A673 (cell line): Measurements from ENCODE around the gene TUT1. TPM values are rescaled to one million over a fixed set of nuclear protein-coding genes. Genes with fewer than 3 reads are reported as not detected.

Source experiments
- BruUV-seq: library from RNA; stranded (reverse); fragments of 400-500 nt; replicated peaks from 2 replicates; lab custom pipeline; 2021; lab: Mats Ljungman, UMichigan
- CTCF ChIA-PET: fragments of 300-600 bp; sonication (Branson Sonifier 250); formaldehyde crosslinking; loops from one replicate; lab custom pipeline; 2022; ENCODE audit warnings: antibody characterized with exemption; lab: Charles Lee
- POLR2A ChIA-PET: fragments of 300-600 bp; sonication (Branson Sonifier 250); formaldehyde crosslinking; loops from one replicate; lab custom pipeline; 2022; ENCODE audit warnings: antibody characterized with exemption; ENCODE audit not compliant: low non-redundant PET; lab: Charles Lee
- DNase-seq: peaks from one replicate; pipeline ENCODE4 v3.0.0-alpha.2; 2015; ENCODE audit warnings: low spot score
- H3K27ac ChIP-seq: fragments of 200-600 bp; sonication (generic); 2 replicates; pipeline ENCODE4 v1.5.1; 2016; ENCODE audit warnings: mixed run types, low read depth, mild to moderate bottlenecking, mixed read lengths, antibody characterized with exemption, low read length; ENCODE audit not compliant: poor library complexity, severe bottlenecking
- H3K27me3 ChIP-seq: fragments of 200-600 bp; sonication (generic); replicated peaks from 2 replicates; pipeline ENCODE4 v1.6.1; 2017; ENCODE audit warnings: mixed run types, low read depth, mild to moderate bottlenecking, mixed read lengths, antibody characterized with exemption, low read length; ENCODE audit not compliant: insufficient read depth, poor library complexity
- H3K36me3 ChIP-seq: fragments of 200-600 bp; sonication (generic); 2 replicates; pipeline ENCODE4 v1.6.1; 2016; ENCODE audit warnings: mixed run types, mild to moderate bottlenecking, mixed read lengths, antibody characterized with exemption, low read length; ENCODE audit not compliant: insufficient read depth, poor library complexity, severe bottlenecking
- H3K4me1 ChIP-seq: fragments of 200-600 bp; sonication (generic); 2 replicates; pipeline ENCODE4 v1.6.1; 2017; ENCODE audit warnings: mixed run types, mild to moderate bottlenecking, mixed read lengths, antibody characterized with exemption, low read length; ENCODE audit not compliant: insufficient read depth, poor library complexity, severe bottlenecking
- H3K4me3 ChIP-seq: fragments of 200-600 bp; sonication (generic); 2 replicates; pipeline ENCODE4 v1.5.1; 2016; ENCODE audit warnings: low read depth, mixed run types, mild to moderate bottlenecking, mixed read lengths, low read length; ENCODE audit not compliant: poor library complexity, severe bottlenecking
- H3K9me3 ChIP-seq: fragments of 200-600 bp; sonication (generic); 2 replicates; pipeline ENCODE4 v1.6.1; 2016; ENCODE audit warnings: mixed run types, low read depth, mild to moderate bottlenecking, mixed read lengths, antibody characterized with exemption, low read length; ENCODE audit not compliant: poor library complexity, severe bottlenecking
- EZH2 ChIP-seq: fragments of 200-600 bp; sonication (generic); IDR thresholded peaks from 2 replicates; pipeline ENCODE4 v1.6.1; 2017; ENCODE audit warnings: borderline replicate concordance, low read depth, mild to moderate bottlenecking, mixed read lengths, antibody characterized with exemption, low read length; ENCODE audit not compliant: poor library complexity, severe bottlenecking
- intact Hi-C: fragments of 100-400 bp; cut with micrococcal nuclease; formaldehyde crosslinking; loops from one replicate; pipeline ENCODE4 v1.10.0; 2022; ENCODE audit not compliant: unreplicated experiment
- total RNA-seq: library from RNA; stranded (reverse); gene quantifications from 2 replicates; pipeline ENCODE4 v1.2.3, GENCODE V29; 2021
- TF ChIP-seq, protein P1 (sequence below): fragments of 300-800, 200-600 bp; sonication (generic); conservative IDR thresholded peaks from 2 replicates; pipeline ENCODE4 v1.5.1; 2017; ENCODE audit warnings: low read depth, mild to moderate bottlenecking, antibody characterized with exemption, low read length, moderate library complexity, mixed read lengths

TUT1 gene
- total RNA-seq, 1 experiment from 2014 or later: 27.6 TPM

DNA sequence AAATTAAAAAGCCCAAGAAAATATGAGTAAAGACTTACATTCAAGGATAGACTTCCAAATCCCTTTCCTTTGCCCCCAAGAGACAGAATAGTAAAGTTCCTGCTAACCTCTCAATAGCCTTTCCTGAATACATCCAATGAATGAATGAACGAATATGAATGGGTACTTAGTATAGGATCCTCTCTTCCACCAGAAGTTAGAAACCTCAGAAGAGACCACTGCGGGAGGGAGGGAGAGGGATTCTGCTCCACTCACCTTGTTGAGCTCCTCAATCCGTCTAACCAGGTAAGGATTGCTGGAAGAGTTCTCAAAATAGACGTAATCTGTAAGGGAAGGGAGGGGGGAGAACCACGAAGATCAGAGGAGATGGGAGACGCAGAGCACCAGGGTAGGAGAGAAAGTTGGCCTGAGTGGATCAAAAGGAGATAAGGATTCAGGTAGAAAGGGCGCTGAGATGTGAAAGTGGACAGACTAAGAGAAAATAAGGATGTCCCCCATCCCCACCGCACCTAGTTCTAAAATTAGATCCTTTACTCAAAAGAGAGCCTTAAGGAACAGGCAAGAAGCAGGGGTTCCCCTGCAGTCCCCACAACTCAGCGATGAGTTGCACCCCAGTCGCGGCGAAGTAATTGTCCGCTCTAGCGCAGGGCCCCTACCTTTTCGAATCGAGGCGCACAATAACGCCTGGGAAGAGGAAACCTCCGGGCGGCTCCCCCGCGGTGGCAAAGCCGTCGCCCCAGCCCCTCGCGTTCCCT is 9.2 kb upstream of the TUT1 start:
- DNase-seq: no peak
- no TSS peak for BruUV-seq
- peak overlapping the region; percentile 95 for H3K4me3 ChIP-seq
- peaks cover 21% of the 10 kb centered on the region for H3K4me1 ChIP-seq
- no peak for TF ChIP-seq EZH2
- TF ChIP-seq, protein P1, sequence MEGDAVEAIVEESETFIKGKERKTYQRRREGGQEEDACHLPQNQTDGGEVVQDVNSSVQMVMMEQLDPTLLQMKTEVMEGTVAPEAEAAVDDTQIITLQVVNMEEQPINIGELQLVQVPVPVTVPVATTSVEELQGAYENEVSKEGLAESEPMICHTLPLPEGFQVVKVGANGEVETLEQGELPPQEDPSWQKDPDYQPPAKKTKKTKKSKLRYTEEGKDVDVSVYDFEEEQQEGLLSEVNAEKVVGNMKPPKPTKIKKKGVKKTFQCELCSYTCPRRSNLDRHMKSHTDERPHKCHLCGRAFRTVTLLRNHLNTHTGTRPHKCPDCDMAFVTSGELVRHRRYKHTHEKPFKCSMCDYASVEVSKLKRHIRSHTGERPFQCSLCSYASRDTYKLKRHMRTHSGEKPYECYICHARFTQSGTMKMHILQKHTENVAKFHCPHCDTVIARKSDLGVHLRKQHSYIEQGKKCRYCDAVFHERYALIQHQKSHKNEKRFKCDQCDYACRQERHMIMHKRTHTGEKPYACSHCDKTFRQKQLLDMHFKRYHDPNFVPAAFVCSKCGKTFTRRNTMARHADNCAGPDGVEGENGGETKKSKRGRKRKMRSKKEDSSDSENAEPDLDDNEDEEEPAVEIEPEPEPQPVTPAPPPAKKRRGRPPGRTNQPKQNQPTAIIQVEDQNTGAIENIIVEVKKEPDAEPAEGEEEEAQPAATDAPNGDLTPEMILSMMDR: no peak
- no peaks in the 10 kb centered on the region for H3K27me3 ChIP-seq
- no peaks in the 10 kb centered on the region for H3K9me3 ChIP-seq
- CTCF ChIA-PET: no interaction called here
- H3K27ac ChIP-seq: peak overlapping the region; percentile 97
- POLR2A ChIA-PET: no interaction called here
- peaks cover 41% of the 10 kb centered on the region for H3K36me3 ChIP-seq
- intact Hi-C loops: no loop called here

DNA sequence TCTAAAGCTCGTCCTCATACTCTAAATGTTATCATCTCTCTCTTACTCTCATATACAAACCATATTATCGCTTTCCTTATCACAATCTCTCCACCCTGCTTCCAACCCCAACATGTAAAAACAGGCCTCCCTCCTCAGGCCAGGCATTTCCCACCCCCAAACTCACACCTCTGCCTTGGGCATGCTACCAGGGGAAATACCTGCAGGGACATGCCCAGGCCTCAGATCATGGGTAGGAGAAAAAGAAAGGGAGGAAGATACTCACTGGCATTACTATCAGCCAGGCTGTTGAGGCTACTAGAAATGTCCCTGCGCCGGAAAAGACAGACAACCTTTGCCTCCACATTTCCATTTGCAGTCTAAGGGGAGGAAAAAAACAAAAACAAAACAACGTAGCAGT is 8.6 kb upstream of the TUT1 start:
- Histone ChIP-seq H3K4me3 (peak overlapping the region; percentile 95), H3K9me3 (no peaks in the 10 kb centered on the region), H3K36me3 (peaks cover 47% of the 10 kb centered on the region), H3K27ac (peak overlapping the region; percentile 97), H3K4me1 (peaks cover 21% of the 10 kb centered on the region), H3K27me3 (no peaks in the 10 kb centered on the region)
- no peak for DNase-seq
- POLR2A ChIA-PET: no interaction called here
- CTCF ChIA-PET: interaction anchor here (0.5 to 1.3 kb wide), 3 partner anchors 12 to 476 kb away, joined by 3 to 5 read pairs (median 4); partner anchors contain the start of gene INCENP
- TSS peak; percentile 41 for BruUV-seq
- intact Hi-C loops: loop anchor here (10.0 kb wide), 1 partner anchor 255 kb away; no protein-coding TSS in a partner anchor
- TF ChIP-seq, protein P1: no peak
- no peak for TF ChIP-seq EZH2

DNA sequence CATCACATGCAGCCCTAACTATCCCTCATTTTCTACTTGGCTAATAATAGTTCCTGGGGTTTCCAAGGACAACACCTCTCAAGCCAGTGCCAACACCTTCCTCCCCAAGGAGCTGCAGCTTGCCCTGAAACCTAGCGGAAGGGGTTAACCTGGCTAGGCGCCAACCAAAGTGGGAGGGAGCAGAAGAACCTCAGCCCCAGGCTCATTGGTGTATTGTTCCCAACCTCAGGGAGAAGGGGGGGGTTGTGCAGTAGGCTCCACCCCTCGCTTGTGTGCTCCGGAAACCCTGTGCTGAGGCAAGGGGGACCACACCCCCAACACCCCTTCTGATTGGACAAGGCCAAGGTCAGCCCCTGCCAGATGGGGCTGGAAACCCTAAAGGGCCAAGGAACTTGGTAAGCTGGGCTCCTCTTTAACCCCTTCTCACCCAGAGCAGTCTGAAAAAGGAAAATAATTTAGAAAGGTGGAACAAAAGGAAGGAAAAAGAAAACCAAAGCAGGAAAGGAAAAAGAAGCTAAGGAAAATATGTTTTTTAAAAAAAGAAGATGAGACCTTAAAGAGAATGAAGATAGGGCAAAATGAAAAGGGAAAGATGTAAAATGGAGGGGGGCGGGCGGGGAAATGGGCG is 7.9 kb upstream of the TUT1 start:
- peaks cover 55% of the 10 kb centered on the region for H3K36me3 ChIP-seq
- intact Hi-C loops: loop anchor here (10.0 kb wide), 1 partner anchor 256 kb away; no protein-coding TSS in a partner anchor
- CTCF ChIA-PET: interaction anchor here (0.5 to 1.3 kb wide), 3 partner anchors 13 to 476 kb away, joined by 3 to 5 read pairs (median 4); partner anchors contain the start of gene INCENP
- H3K27me3 ChIP-seq: no peaks in the 10 kb centered on the region
- peak overlapping the region; percentile 97 for H3K27ac ChIP-seq
- H3K4me3 ChIP-seq: peak overlapping the region; percentile 95
- POLR2A ChIA-PET: no interaction called here
- TF ChIP-seq EZH2: no peak
- TF ChIP-seq, protein P1: no peak
- no peaks in the 10 kb centered on the region for H3K9me3 ChIP-seq
- H3K4me1 ChIP-seq: peaks cover 21% of the 10 kb centered on the region
- peak; percentile 100 for DNase-seq
- no TSS peak for BruUV-seq
